Brain pericyte (primary cell): ENCODE data around the gene RUVBL1.

Experiments used
- DNase-seq: peaks from one replicate; pipeline ENCODE4 v3.0.0-alpha.2; 2012; ENCODE audit warnings: low read depth, low spot score

The RUVBL1 gene

DNA sequence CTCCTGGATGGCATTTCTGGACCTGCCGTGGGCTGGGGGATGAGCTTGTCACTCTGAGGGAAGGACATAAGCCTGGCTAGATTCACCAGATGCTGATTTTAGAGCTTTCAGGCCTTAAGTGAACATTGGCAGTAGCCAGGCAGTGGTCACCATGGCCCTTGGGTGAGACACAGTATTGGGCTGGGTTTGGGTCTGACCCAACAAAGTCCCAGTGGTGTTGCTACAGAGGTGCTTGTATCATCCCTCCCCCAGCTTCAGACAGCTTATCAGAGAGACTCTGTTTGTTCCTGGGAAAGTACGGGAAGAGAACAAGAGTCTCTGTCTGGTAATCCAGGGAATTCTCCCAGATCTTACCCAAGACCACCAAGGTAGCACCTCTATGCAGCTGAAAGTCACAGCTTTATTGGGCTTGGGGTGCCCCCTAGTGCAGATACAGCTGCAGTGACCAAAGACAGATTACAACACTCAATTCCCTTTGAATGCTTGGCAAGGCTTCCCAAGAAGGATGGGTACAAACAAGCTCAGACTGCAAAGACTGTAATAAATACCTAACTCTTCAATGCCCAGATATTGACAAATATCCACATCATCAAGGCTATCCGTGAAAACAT, 9.8 kb upstream of the RUVBL1 start:
- peak; percentile 36 for DNase-seq

DNA sequence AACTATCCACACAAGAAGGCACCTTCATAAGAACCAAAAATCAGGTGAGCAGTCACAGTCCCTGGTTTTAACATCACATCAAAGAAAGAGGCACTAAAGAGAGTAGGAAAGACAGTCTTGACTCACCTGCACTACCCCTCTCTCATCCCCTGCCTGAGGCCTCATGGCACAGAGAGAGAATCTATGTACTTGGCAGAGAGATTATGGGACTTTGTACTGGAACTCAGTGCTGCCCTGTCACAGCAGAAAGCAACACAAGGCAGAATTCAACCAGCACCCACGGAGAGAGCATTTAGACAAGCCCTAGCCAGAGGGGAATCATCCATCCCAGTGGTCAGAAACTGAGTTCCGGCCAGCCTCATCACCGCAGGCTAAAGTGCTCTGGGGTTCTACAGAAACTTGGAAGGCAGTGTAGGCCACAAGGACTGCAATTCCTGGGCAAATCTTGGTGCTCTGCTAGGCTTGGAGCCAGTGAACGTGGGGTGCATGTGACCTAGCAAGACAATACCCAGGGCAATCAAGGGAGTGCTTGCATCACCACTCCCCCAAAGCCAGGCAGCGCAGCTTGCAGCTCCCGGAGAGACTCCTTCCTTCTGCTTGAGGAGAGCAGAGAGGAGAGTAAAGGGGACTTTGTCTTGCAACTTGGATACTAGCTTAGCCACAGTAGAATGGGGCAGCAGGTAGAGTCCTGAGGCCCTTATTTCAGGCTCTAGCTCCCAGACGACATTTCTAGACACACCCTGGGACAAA, 8.5 kb upstream of the RUVBL1 start:
- no peak for DNase-seq

DNA sequence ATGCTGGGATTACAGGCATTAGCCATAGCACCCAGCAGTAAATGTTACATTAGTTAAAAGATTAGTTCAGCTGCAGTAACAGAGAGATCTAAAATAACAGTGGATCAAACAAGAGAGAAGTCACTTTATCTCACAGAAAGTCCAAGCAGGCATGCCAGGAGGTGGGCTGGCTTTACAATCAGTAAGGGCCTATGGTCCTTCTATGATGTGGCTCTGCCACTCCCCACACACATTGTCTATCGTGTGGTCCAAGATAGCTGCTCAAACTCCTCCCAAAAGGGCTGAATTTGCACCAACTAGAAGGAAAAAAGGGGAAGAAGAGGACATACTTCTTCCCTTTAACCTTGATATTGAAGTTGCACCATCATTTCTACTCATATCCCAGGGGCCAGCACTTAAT, 4.6 kb upstream of the RUVBL1 start:
- DNase-seq, result no peak

DNA sequence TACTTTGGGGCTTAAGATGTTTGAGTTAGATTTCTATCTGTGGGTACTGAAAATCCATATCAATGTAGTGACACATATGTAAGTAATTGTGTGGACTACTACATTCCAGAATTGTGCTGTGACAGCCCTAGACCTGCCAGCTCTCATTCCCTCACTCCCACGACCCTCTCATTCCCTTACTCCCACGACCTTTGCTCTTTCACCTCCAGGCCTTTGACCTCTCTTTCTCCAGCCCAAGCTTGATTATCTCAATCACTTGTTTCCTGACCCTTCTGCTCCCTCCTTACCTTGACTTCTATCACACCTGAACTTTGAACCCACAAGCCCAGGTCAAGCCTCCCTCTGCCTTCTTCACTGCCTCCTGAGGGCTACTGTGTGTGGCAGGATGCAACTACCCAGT, 3.6 kb upstream of the RUVBL1 start:
- no peak for DNase-seq

DNA sequence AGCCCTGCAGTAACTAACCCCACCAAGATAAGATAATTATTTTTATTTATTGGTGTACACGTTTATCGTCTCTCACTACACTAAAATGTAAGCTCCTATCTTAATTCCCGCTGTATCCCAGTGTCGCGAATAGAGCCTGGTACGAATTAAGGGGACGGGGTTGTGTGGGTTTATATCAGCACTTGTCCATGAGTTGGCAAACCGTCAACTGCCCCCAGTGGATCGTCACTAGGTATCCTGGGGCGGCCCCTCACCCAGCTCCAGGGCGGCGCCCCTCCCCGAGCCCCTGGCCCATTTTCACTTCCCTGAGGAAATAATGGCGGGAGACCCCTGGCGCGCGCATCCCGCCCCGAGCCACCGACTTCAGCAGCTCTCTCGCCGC, 465 bp downstream of the RUVBL1 start:
- no peak for DNase-seq

DNA sequence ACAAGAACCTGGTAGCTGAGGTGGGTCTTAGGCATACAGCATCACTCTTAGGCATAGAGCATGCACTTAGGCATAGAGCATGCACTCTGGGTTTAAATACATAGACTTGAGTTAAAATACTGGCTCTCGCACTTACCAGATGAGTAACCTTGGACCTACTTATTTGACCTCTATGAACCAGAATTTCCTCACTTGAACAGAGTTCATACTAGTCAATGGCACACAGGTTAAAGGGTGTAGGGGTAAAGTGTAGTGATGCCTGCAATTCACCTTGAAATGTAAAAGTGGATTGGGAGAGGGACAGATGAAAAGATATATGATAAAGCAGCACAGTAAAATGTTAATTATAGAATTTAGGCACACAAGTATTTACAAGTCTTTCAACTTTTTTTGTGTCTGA, 1.6 kb downstream of the RUVBL1 start:
- no peak for DNase-seq

DNA sequence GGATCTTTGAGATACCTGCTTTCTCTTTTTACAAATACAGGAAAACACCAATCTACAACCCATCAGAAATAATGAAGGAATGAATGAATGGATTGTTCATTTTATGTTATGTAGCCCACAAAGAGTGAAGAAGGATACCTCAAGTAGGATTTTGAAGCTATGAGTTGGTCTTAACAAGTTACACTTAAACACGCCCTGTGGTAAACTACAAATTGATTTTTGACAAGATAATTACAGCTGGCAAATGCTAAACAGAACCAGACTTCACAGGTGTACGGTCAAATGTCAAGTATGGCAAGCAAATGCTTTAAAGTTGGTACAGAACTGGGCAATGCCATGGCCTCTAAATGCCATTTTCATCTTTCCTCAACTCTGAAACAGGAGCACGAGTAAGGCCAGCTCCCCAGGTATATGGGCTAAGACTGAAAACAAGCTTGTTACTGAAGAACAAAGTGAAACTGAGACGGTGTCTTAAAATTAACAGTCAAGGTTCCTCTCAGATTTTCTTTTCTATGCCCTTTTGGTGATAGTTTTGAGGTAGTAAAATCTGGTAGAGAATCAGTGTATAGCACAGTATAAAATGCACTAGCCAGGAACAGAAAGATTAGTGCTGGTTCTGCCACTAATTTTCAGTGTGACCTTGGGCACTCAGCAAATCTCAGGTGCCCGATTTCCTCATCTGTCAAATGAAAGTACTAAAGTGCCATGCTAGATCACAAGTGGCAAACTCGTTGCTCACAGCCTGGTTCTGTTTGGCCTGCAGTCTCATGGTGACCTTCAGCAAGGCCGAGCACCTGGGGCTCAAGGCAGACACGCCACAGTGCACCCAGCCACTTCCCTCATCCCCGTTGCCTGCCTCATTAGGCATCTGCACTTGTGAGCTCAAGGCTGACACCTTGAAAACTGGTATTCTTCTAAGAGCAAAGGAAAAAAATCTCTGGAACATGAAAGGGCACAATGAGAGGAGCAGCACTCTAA, 9.5 kb downstream of the RUVBL1 start:
- no peak for DNase-seq

DNA sequence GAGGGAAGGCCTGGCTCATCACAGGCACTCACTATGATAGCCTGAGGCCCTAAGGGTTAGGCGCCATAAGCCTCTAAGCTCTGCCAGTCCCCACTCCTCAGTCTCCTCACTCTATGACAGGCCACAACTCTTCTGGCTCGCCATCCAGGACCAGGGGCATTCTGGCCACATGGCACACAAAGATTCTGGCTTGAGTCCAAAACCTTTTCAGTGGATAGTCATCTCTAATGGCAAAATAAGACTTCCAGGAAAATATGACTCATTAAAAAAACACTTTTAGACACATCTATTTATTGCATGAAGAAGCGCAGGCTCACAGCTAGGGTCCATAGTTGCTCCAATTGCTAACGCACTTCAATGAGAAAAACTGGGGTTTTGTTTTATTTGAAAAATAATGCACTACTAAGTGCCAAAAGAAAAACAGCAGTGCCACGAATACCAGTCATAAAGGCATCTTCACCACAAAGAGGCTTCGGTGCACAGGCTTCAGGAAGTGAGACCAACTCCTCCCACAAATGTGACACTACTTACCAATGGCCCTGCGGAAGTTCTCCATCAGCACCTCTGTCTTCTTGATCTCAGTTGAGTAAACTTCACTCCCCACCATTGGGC, 11.1 kb downstream of the RUVBL1 start:
- peak; percentile 84 for DNase-seq

DNA sequence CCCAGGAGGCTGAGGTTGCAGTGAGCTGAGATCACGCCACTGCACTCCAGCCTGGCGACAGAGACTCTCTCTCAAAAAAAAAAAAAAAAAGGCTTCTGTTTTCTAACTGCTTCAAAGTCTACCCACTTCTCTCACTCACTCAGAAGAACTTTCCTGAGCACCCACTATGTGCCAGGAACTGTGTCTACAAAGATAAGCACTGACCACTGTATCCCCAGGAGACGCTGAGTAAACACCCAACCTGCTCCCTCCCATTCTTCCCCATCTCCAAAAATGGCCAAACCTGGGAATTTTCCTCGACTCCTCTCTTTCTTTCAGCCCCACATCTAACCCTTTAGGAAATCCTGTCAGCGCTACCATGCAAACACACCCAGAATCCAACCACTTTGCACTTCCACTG, 12.5 kb downstream of the RUVBL1 start:
- no peak for DNase-seq

DNA sequence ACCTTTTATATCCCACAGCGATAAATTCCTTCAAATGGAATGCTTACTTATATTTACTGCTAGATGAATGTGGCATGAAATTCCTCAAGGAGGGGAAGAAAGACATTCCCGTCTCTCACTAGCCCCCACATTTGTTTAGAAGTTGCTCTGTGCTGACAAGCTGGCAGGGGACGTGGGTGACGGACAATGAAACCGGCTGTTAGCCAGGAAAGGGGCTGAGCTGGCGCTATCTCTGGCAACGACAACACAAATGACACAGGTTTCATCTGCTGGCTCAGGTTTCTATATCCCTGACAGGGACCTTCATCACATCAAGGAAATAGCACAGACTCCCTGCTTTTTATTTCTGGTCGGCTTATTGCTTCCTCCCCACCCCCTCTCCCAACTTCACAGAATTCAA, 15.8 kb downstream of the RUVBL1 start:
- DNase-seq, result no peak

DNA sequence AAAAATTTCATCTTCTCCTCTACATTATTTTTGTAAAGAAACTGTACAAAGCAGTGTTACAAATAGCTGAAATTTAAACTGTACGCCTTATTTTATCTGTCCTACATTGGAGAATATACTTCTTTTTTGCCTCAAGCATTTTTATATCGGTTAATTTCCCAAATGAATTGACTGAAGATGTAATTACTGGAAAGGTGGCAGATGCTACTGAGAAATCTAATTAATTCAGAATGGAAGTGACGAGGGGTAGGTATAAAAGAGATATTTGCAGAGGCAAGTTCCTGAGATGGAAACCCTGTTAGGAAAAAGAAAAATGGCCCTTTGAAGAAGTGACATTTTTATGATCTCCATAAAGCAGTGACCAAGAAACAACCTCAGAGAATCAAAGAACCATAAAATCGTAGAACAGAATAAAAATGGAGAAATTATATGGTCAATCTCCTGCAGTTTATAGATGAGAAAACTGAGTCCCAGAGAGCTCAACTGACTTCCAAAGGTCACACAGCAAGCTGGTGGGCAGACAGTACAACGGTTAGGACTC, 20.4 kb downstream of the RUVBL1 start:
- DNase-seq, result no peak

DNA sequence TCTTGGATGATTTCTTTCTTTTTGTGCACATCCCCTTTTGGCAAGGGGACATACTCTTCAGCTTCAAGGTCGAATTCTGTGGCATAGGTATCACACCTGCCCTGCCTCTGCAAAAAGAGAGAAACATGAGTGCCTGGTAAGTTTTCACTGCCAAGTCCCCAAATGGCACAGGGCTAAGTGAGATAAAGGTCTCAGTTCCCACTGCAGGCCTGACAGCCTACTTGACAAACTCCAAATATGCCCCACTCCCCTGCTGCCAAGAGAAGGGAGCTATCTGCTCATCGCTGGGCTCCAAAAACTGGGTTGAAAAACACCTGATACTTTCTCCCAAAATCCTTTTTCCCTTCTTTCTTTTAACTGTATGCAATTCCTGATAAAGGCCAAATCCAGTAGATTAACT, 23.0 kb downstream of the RUVBL1 start:
- no peak for DNase-seq

DNA sequence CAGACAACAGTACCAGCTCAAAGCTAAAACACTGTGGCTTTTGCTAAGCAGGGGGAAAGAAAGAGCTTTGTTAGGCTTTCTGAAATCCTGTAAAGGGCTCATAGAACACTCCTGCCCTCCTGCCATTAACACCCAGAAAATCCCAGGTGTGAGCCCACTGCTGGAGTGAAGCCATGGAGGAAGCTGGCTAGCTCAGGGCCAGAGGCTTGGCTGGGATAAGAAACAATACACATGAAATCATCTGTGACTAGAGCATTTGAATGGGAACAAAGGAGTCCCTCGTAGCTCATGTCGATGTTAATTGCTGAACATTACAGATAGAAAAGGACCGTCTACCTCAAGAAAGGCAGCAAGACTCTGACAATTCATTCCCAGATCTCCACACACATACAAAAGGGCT, 23.5 kb downstream of the RUVBL1 start:
- no peak for DNase-seq

DNA sequence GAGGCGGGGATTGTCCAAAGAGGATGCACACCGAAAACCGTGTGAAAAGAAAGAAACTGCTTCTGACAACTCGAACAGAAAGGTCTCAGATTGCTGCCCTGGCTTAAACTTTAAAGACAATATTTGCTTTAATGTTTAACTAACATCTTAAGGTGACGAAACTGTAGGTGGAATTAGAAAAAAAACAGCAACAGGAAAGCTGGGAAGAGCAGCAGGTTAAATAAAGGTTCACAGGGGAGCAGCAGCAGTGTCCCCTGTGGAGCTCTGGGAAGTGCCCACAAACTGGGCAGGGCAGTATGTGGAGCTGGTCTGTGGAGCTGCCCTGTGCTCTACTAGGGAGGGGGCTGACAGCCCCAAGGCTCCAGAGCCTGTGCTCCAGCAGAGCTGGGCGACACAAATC, 25.4 kb downstream of the RUVBL1 start:
- no peak for DNase-seq

DNA sequence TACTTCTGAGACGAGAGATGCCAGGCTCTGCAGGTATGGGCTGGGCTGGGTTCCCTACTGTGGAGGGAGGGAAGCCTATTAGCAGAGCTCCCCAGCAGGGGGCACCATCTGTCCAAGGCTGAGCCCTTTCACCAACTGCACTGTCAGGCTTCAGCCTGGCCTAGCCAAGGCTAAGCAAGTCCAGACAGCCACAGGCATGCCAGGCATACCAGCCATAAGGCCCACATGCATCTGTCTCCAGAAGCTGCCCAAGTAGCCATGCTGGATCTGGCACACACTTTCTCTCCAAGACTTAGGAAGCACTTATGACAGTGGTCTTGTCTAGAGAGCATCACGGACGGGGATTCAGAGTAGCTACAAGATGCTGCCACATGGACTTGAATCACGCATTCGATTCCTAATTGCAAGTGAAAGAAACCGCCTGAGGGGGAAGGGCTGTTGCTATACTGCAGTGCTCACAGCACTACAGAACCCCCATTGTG, 28.3 kb downstream of the RUVBL1 start:
- no peak for DNase-seq

DNA sequence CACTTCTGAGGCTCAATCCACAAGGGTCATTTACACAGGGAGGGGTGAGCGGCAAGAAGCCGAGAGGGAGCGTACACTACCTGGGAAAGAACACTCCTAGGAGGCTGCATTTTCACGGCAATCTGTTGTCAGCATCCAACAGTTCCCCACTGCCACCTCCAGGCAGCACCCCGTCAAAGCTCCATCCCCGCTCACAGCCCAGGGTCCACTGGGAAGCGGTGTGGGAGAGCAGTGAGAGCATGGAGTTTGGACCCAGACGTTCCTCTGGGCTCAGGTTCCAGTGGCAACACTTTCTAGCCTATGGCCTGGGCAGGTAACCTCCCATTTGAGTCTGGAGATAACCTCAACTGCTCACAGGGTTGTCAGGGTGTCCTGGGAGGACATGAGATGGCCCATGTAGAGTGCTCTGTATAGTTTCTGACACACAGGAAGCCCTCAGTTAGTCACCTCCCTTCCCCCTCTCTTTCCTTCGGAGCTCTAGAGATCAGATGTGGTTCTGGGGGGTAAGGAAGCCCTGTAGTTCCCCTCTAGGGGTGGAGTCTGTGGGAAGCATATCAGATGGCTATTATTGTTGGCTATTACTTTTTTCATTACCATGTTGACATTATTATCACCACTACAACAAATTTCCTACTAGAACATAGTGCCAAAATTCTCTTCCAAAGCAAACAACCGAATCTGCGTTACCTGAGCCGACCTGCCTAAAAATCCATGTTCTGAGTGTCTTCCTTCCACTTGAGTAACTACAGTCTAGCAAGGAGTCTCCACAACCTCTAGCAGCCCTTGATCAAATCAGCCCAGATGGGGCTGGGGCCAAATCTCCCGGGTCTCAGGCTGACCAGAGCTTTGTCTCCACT, 29.1 kb downstream of the RUVBL1 start:
- DNase-seq, result no peak

DNA sequence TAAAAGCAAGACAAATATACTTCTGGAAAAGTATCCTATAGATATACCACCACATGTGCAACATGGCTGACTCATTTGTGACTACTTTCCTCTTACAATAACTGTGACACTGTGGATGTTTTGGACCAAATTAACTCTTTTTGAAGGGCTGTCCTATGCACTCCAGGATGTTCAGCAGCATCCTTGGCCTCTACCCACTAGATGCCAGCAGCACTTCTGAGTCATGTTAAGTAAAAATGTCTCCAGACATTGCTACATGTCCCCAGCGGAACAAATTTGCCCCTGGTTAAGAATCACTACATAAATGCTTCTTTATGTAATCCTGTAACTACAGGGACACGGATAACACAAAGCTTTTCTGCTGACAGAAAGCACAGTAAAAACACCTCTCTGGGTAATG, 32.0 kb downstream of the RUVBL1 start:
- no peak for DNase-seq

DNA sequence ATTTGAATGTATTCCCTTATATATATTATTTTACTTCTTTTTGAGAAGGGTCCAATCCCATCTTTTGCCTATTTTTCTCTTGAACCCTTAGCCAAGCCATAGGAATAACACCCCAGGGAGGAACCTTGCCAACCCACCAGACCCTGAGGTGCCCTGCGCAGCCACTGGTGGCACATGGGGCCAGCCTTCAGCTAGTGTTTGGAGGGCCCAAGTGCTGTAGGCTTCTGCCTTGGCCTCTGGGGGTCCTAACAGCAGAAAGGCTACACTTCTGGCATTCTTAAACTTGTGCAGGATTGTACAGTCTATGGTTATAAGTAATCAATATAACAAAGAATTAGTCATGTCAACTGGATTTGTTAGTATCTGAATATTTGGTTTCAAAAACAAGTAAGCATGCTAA, 34.5 kb downstream of the RUVBL1 start:
- no peak for DNase-seq

DNA sequence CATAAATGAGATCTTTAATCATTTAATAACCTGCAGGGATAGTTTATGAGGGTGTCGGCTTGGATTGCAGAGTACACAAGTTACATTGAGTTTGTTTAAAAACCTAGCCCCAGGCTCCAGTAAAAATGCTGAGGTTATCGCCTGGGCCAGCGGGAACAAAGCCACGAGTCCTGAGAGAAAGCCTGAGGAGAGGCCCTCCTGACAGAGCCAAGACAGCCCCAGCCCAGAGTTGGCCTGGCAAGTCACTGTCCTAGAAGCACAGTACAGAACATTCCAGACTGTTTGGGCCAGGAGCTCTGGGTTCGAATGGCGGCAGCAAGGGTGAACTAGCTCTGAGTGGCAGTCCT, 39.0 kb downstream of the RUVBL1 start:
- DNase-seq, result no peak

DNA sequence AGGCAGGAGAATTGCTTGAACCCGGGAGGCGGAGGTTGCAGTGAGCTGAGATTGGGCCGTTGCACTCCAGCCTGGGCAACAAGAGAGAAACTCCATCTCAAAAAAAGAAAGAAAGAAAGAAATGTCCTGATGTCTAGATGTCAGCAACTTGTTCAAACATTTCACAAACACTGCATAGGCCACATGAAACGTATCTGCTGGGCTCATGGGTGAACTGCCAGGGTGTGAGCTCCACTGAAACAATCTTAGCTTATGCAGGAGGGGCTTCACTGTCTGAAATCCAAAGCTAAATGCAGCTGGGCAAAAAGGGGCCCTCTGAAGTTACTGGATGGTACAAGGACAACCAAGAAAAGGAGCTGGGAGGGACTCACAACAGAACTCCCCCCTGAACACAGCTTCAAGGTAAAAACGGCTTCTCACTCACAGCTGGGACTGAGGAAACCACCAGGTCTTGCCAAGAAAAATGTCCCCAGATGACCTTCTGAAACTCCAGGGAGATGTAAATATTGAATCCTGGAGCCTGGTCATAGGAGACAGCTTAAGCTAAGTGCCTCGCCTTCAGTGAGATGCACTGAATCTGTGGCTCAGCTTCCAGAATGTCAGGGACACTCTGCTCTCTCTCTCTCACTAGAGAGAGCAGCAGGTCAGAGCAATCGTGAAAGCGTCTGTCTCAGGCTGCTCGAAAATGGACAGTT, 39.5 kb downstream of the RUVBL1 start:
- DNase-seq, result peak; percentile 27
